HG02571 (cell line): ENCODE measurements around the gene NDUFAB1.
A peak's percentile ranks its signal among the peaks of the same experiment; 100 is the strongest.
"Not testable (repeated sequence)": the region's sequence is repeated elsewhere in the genome, so short reads cannot be mapped to it uniquely, and the experiment has no call there.

Source experiments
- ATAC-seq: cut with Tn5 transposase; IDR thresholded peaks from one replicate; pipeline ENCODE4 v1.9.1; 2021; ENCODE audit warnings: mild to moderate bottlenecking, moderate library complexity; ENCODE audit not compliant: unreplicated experiment

Gene NDUFAB1

DNA sequence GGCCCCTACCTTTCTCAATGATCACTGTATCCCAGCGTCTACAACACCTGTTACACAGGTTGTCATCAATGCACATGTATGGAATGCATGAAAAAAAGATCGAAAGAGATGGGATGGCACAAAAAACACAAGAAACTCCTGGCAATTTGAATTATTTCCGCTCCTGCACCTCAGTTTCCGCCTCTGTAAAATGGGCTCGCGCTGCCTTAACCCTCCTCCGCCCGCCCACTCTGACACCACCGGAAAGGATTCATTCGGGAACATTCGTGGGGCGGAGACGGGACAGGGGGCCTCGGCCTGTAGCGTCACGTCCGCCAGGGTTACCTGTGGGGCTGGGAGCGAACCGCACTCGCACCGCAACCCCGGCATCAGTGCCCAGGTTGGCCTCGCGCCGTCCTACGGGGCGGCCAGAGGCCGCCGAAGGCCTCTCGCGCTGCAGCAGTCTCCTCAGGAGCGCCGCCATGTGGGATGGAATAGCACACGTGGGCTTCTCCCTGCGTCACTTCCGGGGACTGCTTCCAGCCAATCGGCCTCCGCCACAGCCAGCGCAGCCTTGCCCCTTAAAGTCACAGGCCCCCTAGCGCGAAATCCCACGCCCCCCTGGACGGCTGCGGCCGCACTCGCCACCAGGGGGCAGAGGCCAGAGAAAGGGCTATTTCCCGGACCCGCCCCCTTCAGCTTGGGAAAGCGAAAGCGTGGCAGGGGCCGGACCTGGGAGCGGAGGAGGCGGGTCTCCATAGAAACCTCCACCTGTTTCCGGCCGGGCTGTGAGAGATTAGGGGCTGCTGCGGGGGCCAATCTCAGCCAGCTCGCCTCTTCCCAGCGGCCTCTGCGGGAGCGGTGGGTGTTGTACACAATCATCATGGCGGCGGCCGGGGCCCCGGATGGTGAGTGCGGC lies 39.0 kb downstream of the NDUFAB1 start, which contains the start of the genes EARS2 and UBFD1:
Gene EARS2, minus strand, starts transcription at position 470 of the 898 bp plus-strand sequence. Its CDS starts 7 bp downstream, at position 463.
Gene UBFD1, plus strand, starts transcription at position 847 of the 898 bp plus-strand sequence. Its CDS starts 16 bp downstream, at position 863.
- peak; percentile 92 for ATAC-seq

- ATAC-seq, result no peak
Measured at GRCh38 chr16:23554536-23554935, 41.6 kb downstream of the NDUFAB1 start.

DNA sequence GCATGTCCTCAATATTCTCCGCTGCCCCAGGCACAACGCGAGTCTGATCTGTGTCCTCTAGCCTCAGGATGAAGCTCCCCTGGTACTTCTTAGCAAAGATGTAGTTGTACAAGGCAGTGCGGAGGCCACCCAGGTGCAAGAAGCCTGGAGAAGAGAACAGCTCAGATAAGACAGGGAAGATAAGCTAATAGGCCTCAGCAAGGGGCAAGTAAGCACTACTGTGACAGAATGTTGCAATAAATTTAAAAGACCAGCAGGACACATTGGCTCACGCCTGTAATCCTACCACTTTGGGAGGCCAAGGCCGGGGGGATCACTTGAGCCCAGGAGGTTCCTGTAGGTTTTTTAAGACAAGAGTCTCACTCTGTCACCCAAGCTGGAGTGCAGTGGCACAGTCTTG lies 44.0 kb downstream of the NDUFAB1 start:
- ATAC-seq, result no peak

DNA sequence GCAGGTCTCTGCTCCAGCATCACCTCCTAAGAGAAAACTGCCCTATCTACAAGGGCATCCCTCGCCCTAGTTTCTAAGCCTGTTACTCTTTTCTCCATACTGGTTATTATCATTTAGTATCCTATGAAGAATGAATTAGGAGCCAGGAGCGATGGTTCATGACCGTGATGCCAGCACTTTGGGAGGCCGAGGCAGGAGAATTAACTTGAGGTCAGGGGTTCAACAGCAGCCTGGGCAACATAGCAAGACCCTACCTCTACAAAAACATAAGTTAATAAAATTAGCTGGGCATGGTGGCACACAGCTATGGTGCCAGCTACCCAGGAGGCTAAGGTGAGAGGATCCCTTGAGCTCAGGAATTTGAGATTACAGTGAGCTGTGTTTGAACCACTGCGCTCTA lies 46.2 kb downstream of the NDUFAB1 start:
- no peak for ATAC-seq

DNA sequence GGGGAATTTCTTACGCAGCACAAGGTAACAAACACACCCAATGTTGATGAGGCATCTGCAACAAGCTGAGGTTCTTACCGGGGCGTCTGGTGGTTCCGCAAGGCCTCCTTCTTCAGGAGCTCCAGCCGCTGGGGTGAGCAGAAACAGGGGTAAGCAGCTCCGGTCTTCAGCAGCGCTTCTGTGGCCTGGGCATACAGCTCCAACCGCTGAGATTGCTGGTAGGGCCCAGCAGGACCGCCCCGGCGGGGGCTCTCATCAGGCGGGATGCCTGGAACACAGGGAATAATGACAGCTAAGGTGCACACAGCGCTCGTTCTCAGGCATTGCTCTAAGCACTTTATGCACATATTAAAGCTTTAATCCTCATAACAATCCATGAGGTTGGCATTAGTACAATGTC lies 51.7 kb downstream of the NDUFAB1 start:
- ATAC-seq, result no peak

DNA sequence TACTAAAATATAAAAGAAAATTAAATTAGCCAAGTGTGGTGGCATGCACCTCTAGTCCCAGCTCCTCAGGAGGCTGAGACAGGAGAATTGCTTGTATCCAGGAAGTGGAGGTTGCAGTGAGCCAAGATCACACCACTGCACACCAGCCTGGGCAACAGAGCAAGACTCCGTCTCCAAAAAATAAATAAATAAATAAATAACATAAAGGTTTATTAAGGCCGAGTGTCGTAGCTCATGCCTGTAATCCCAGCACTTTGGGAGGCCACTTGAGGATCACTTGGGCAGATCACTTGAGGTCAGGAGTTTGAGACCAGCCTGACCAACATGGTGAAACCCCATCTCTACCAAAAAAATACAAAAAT lies 55.3 kb downstream of the NDUFAB1 start:
- ATAC-seq, result not testable (repeated sequence)

DNA sequence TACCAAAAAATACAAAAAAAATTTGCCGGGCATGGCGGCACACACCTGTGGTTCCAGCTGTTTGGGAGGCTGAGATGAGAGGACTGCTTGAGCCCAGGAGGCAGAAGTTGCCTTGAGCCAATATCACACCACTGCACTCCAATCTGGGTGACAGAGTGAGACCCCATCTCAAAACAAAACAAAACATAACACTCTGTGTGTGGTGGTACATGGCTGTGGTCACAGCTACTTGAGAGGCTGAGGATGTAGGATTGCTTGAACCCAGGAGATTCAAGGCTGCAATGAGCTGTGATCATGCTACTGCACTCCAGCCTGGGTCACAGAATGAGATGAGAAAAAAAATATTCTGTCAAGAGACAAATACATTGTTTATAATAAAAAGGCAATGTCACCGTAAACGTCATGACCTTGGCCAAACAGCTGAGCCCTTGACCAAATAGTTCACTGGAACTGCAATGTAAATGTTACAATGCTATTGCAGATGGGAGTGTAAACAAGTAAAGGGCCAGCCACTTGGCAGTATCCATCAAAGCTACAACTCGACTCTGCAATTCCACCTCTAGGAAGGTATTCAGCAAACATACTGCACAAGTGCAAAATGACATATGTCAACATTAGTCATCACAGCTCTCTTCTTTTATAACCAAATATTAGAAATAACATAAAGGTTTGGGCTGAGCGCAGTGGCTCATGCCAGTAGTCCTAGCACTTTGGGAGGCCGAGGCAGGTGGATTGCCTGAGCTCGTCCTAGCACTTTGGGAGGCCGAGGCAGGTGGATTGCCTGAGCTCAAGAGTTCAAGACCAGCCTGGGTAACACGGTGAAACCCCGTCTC lies 55.9 kb downstream of the NDUFAB1 start:
- no peak for ATAC-seq

GRCh38 chr16:23538919-23539278 lies 57.2 kb downstream of the NDUFAB1 start:
- no peak for ATAC-seq

DNA sequence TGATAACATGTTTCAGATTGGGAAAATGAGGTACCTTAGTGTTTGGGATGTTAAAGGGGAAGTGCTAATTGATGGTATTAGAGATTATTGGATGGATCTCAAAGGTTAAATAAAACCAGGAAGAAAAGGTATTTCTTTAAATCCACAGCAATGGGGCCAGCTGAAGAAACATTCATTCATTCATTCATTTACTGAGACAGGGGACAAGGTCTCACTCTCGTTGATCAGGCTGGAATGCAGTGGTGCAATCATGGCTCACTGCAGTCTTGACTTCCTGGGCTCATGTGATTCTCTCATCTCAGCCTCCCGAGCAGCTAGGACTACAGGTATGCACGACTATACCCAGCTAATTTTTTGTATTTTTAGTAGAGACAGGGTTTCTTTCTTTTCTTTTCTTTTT lies 58.7 kb downstream of the NDUFAB1 start:
- no peak for ATAC-seq

DNA sequence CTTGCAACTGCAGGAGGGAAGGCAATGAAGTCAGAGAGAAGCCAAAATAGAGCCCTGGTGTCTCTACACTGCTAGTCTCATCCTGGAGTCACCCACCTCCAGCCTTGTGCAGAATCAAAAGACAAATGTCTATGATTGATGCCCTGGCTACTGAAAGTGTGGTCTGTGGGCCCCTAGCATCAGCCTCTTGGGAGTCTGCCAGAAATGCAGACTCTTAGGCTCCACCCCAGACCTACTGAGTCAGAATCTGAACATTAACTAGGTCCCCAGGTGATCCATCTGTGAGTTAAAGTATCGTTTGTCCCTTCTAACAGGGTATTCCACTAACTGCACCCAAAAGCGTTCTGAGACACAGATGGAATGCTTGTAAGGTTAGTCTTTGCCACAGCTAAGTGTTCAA lies 60.2 kb downstream of the NDUFAB1 start:
- ATAC-seq, result no peak

GRCh38 chr16:23534868-23535860 lies 61.0 kb downstream of the NDUFAB1 start:
- ATAC-seq, result no peak

GRCh38 chr16:23532448-23532847 lies 63.7 kb downstream of the NDUFAB1 start:
- no peak for ATAC-seq
